Activated B cell treated with CpG ODN at 0.5 μM for 24 hours (primary cell): Measurements from ENCODE around the gene MPZL3. TPM values are rescaled to one million over a fixed set of nuclear protein-coding genes. Genes with fewer than 3 reads are reported as not detected.

Source experiments
- ATAC-seq: fragments of 200-7000 bp; cut with Tn5 transposase; one replicate; pipeline ENCODE4 v1.10.0; 2021; ENCODE audit warnings: low read depth, mild to moderate bottlenecking, moderate library complexity
- CTCF ChIA-PET: fragments of 350-600 bp; sonication (Branson Sonifier 250); formaldehyde crosslinking; loops from one replicate; lab custom pipeline; 2021; ENCODE audit warnings: antibody characterized with exemption; lab: Charles Lee
- POLR2A ChIA-PET: fragments of 350-600 bp; sonication (Branson Sonifier 250); formaldehyde crosslinking; loops from one replicate; lab custom pipeline; 2021; ENCODE audit warnings: antibody characterized with exemption; lab: Charles Lee
- DNase-seq: peaks from one replicate; pipeline ENCODE4 v3.0.0; 2022
- H3K27ac Mint-ChIP-seq: one replicate; pipeline ENCODE4 v1.8.0; 2020; ENCODE audit warnings: mixed read lengths
- H3K27me3 Mint-ChIP-seq: one replicate; pipeline ENCODE4 v1.8.0; 2021; ENCODE audit warnings: mixed read lengths
- H3K36me3 Mint-ChIP-seq: one replicate; pipeline ENCODE4 v1.8.0; 2021; ENCODE audit warnings: low read depth, mixed read lengths
- H3K4me1 Mint-ChIP-seq: one replicate; pipeline ENCODE4 v1.8.0; 2021; ENCODE audit warnings: mixed read lengths
- H3K4me3 Mint-ChIP-seq: one replicate; pipeline ENCODE4 v1.8.0; 2020; ENCODE audit warnings: mild to moderate bottlenecking, mixed read lengths
- H3K9me3 Mint-ChIP-seq: one replicate; pipeline ENCODE4 v1.8.0; 2020; ENCODE audit warnings: mixed read lengths
- CTCF ChIP-seq: fragments of 200-600 bp; IDR thresholded peaks from one replicate; pipeline ENCODE4 v1.8.0; 2022; ENCODE audit warnings: antibody characterized with exemption, mild to moderate bottlenecking
- intact Hi-C: fragments of 100-400 bp; cut with micrococcal nuclease; formaldehyde crosslinking; loops from one replicate; pipeline ENCODE4 v1.15.1; 2024
- total RNA-seq: library from RNA; stranded (reverse); gene quantifications from 2 replicates; pipeline ENCODE4 v1.2.3, GENCODE V29; 2022

MPZL3 gene
- total RNA-seq, 1 donor from 2014 or later = 2.9 TPM

GRCh38 chr11:118286545-118286944 lies 34.4 kb upstream of the MPZL3 start:
- H3K4me3 Mint-ChIP-seq = no peak overlapping the region
- no peaks in the 10 kb centered on the region for H3K9me3 Mint-ChIP-seq
- ChIA-PET CTCF (interaction anchor here (0.7 kb wide), 1 partner anchor 9 kb away, joined by 3 read pairs; no protein-coding TSS in a partner anchor), POLR2A (interaction anchor here (0.6 kb wide), 1 partner anchor 46 kb away, joined by 3 read pairs; no protein-coding TSS in a partner anchor)
- no peak overlapping the region for H3K27ac Mint-ChIP-seq
- H3K4me1 Mint-ChIP-seq = peaks cover 1% of the 10 kb centered on the region
- intact Hi-C loops = no loop called here
- ATAC-seq (no peak), DNase-seq (no peak)
- no peak for TF ChIP-seq CTCF
- peaks cover 8% of the 10 kb centered on the region for H3K27me3 Mint-ChIP-seq
- no peaks in the 10 kb centered on the region for H3K36me3 Mint-ChIP-seq

- Mint-ChIP-seq H3K4me1 (peaks cover 9% of the 10 kb centered on the region), H3K27ac (no peak overlapping the region), H3K9me3 (no peaks in the 10 kb centered on the region), H3K4me3 (no peak overlapping the region), H3K36me3 (no peaks in the 10 kb centered on the region), H3K27me3 (no peaks in the 10 kb centered on the region)
- ChIA-PET CTCF (interaction anchor here (0.9 to 2.0 kb wide), 3 partner anchors 12 to 85 kb away, joined by 3 to 8 read pairs (median 7); no protein-coding TSS in a partner anchor), POLR2A (no interaction called here)
- TF ChIP-seq CTCF = no peak
- ATAC-seq = no peak
- intact Hi-C loops = loop anchor here (5.0 kb wide), 1 partner anchor 42 kb away; no protein-coding TSS in a partner anchor
- DNase-seq = no peak
These were observed 31.7 kb upstream of the MPZL3 start for GRCh38 chr11:118283756-118284350.

GRCh38 chr11:118283037-118283636 lies 31.0 kb upstream of the MPZL3 start:
- POLR2A ChIA-PET = interaction anchor here (0.5 kb wide), 1 partner anchor 119 kb away, joined by 3 read pairs; no protein-coding TSS in a partner anchor
- Mint-ChIP-seq H3K36me3 (no peaks in the 10 kb centered on the region), H3K4me1 (peaks cover 9% of the 10 kb centered on the region), H3K27me3 (no peaks in the 10 kb centered on the region), H3K27ac (no peak overlapping the region), H3K9me3 (no peaks in the 10 kb centered on the region), H3K4me3 (no peak overlapping the region)
- TF ChIP-seq CTCF = no peak
- CTCF ChIA-PET = interaction anchor here (1.1 to 2.0 kb wide), 3 partner anchors 12 to 70 kb away, joined by 3 to 8 read pairs (median 5); no protein-coding TSS in a partner anchor
- ATAC-seq (no peak), DNase-seq (no peak)
- intact Hi-C loops = loop anchor here (5.0 kb wide), 1 partner anchor 41 kb away; no protein-coding TSS in a partner anchor

- H3K27ac Mint-ChIP-seq = no peak overlapping the region
- CTCF ChIA-PET = interaction anchor here (1.1 kb wide), 1 partner anchor 13 kb away, joined by 5 read pairs; no protein-coding TSS in a partner anchor
- DNase-seq (no peak), ATAC-seq (no peak)
- TF ChIP-seq CTCF = no peak
- H3K4me3 Mint-ChIP-seq = no peak overlapping the region
- intact Hi-C loops = loop anchor here (5.0 kb wide), 1 partner anchor 40 kb away; no protein-coding TSS in a partner anchor
- H3K4me1 Mint-ChIP-seq = peaks cover 9% of the 10 kb centered on the region
- H3K9me3 Mint-ChIP-seq = no peaks in the 10 kb centered on the region
- POLR2A ChIA-PET = interaction anchor here (0.5 kb wide), 1 partner anchor 120 kb away, joined by 3 read pairs; no protein-coding TSS in a partner anchor
- H3K27me3 Mint-ChIP-seq = no peaks in the 10 kb centered on the region
- H3K36me3 Mint-ChIP-seq = no peaks in the 10 kb centered on the region
These were observed 30.4 kb upstream of the MPZL3 start for GRCh38 chr11:118282606-118283005.

- DNase-seq (no peak), ATAC-seq (peak; percentile 74)
- Mint-ChIP-seq H3K4me1 (peaks cover 9% of the 10 kb centered on the region), H3K36me3 (no peaks in the 10 kb centered on the region), H3K9me3 (no peaks in the 10 kb centered on the region), H3K4me3 (peak overlapping the region; percentile 5), H3K27ac (no peak overlapping the region), H3K27me3 (no peaks in the 10 kb centered on the region)
- POLR2A ChIA-PET = interaction anchor here (0.6 kb wide), 1 partner anchor 51 kb away, joined by 3 read pairs; no protein-coding TSS in a partner anchor
- TF ChIP-seq CTCF = no peak
- CTCF ChIA-PET = interaction anchor here (1.3 kb wide), 1 partner anchor 10 kb away, joined by 4 read pairs; no protein-coding TSS in a partner anchor
- intact Hi-C loops = loop anchor here (5.0 kb wide), 1 partner anchor 39 kb away; no protein-coding TSS in a partner anchor
These were observed 29.1 kb upstream of the MPZL3 start for GRCh38 chr11:118281284-118281683.
